A549 (cell line): ENCODE data around the gene COX14.
"Not testable (repeated sequence)": the region's sequence is repeated elsewhere in the genome, so short reads cannot be mapped to it uniquely, and the experiment has no call there.

Experiments
- CBX8 ChIP-seq: fragments of 200-600 bp; sonication (generic); IDR thresholded peaks from 2 replicates; pipeline ENCODE4 v1.6.1; 2016
- ESRRA ChIP-seq: fragments of 150-350 bp; IDR thresholded peaks from 2 replicates; pipeline ENCODE4 v1.6.1; 2014; ENCODE audit warnings: mild to moderate bottlenecking, low read length, borderline replicate concordance
- FOSL2 ChIP-seq, 2 experiments: fragments of 450-650 bp in 1 of 2; fragments of >200 bp in 1 of 2; sonication (Bioruptor Twin) in 1 of 2; formaldehyde crosslinking; IDR thresholded peaks; 2 replicates each; pipeline versions ENCODE4 v1.5.0 to v1.6.1; 2016 to 2020; ENCODE audit warnings: mild to moderate bottlenecking in 1 of 2, moderate library complexity in 1 of 2
- JUN ChIP-seq, 2 experiments: fragments of >200 bp; sonication (Bioruptor Twin); formaldehyde crosslinking; IDR thresholded peaks; 2 replicates in 1 of 2; 3 replicates in 1 of 2; pipeline ENCODE4 v1.6.1; 2016 to 2017
- RAD21 ChIP-seq, 2 experiments: fragments of >200 bp in 1 of 2; sonication (Bioruptor Twin) in 1 of 2; formaldehyde crosslinking in 1 of 2; IDR thresholded peaks in 1 of 2; conservative IDR thresholded peaks in 1 of 2; 2 replicates in 1 of 2; 3 replicates in 1 of 2; pipeline ENCODE4 v1.6.1; 2012 to 2018; ENCODE audit warnings: inconsistent platforms in 1 of 2
- SMC3 ChIP-seq: fragments of >200 bp; sonication (Bioruptor Twin); formaldehyde crosslinking; IDR thresholded peaks from 3 replicates; pipeline ENCODE4 v1.6.1; 2018; ENCODE audit warnings: inconsistent platforms
- TF ChIP-seq, protein P1 (sequence below): fragments of >200 bp; sonication (Bioruptor Twin); formaldehyde crosslinking; IDR thresholded peaks from 3 replicates; pipeline ENCODE4 v1.6.1; 2016
- TF ChIP-seq, protein P2 (sequence below): fragments of >200 bp; sonication (Bioruptor Twin); formaldehyde crosslinking; IDR thresholded peaks from 3 replicates; pipeline ENCODE4 v1.5.1; 2016
- TF ChIP-seq, protein P3 (sequence below): fragments of 150-350 bp; IDR thresholded peaks from 2 replicates; pipeline ENCODE4 v1.6.1; 2014; ENCODE audit warnings: low read depth, mild to moderate bottlenecking, low read length
- TF ChIP-seq, protein P4 (sequence below): fragments of 450-650 bp; IDR thresholded peaks from 2 replicates; pipeline ENCODE4 v1.6.1; 2014; ENCODE audit warnings: antibody characterized with exemption

DNA sequence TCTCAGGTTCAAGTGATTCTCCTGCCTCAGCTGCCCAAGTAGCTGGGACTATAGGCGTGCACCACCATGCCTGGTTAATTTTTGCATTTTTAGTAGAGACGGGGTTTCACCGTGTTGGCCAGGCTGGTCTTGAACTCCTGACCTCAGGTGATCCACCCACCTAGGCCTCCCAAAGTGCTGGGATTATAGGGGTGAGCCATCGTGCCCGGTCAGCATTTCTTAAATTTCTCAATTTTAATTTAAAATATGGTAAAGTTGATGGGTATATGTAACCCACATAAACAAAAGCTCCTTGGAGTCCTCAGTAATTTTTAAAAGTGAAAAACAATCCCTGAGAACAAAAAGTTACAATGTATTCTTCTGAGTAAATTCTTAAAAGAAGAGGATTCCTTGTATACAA is 42.9 kb downstream of the COX14 start:
- TF ChIP-seq SMC3; FOSL2 (IDR thresholded peaks at IDR 0.05); FOSL2 (CRISPR knock-in tag; IDR thresholded peaks at IDR 0.05); ESRRA; CBX8; JUN (IDR thresholded peaks at IDR 0.05); RAD21 (conservative IDR thresholded peaks at IDR 0.05 in 1 of 2, IDR thresholded peaks at IDR 0.05 in 1 of 2): not testable (repeated sequence)
- TF ChIP-seq, protein P1, sequence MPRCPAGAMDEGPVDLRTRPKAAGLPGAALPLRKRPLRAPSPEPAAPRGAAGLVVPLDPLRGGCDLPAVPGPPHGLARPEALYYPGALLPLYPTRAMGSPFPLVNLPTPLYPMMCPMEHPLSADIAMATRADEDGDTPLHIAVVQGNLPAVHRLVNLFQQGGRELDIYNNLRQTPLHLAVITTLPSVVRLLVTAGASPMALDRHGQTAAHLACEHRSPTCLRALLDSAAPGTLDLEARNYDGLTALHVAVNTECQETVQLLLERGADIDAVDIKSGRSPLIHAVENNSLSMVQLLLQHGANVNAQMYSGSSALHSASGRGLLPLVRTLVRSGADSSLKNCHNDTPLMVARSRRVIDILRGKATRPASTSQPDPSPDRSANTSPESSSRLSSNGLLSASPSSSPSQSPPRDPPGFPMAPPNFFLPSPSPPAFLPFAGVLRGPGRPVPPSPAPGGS: not testable (repeated sequence)
- TF ChIP-seq, protein P2, sequence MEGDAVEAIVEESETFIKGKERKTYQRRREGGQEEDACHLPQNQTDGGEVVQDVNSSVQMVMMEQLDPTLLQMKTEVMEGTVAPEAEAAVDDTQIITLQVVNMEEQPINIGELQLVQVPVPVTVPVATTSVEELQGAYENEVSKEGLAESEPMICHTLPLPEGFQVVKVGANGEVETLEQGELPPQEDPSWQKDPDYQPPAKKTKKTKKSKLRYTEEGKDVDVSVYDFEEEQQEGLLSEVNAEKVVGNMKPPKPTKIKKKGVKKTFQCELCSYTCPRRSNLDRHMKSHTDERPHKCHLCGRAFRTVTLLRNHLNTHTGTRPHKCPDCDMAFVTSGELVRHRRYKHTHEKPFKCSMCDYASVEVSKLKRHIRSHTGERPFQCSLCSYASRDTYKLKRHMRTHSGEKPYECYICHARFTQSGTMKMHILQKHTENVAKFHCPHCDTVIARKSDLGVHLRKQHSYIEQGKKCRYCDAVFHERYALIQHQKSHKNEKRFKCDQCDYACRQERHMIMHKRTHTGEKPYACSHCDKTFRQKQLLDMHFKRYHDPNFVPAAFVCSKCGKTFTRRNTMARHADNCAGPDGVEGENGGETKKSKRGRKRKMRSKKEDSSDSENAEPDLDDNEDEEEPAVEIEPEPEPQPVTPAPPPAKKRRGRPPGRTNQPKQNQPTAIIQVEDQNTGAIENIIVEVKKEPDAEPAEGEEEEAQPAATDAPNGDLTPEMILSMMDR: not testable (repeated sequence)
- TF ChIP-seq, protein P3, sequence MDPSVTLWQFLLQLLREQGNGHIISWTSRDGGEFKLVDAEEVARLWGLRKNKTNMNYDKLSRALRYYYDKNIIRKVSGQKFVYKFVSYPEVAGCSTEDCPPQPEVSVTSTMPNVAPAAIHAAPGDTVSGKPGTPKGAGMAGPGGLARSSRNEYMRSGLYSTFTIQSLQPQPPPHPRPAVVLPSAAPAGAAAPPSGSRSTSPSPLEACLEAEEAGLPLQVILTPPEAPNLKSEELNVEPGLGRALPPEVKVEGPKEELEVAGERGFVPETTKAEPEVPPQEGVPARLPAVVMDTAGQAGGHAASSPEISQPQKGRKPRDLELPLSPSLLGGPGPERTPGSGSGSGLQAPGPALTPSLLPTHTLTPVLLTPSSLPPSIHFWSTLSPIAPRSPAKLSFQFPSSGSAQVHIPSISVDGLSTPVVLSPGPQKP: not testable (repeated sequence)
- TF ChIP-seq, protein P4, sequence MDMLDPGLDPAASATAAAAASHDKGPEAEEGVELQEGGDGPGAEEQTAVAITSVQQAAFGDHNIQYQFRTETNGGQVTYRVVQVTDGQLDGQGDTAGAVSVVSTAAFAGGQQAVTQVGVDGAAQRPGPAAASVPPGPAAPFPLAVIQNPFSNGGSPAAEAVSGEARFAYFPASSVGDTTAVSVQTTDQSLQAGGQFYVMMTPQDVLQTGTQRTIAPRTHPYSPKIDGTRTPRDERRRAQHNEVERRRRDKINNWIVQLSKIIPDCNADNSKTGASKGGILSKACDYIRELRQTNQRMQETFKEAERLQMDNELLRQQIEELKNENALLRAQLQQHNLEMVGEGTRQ: not testable (repeated sequence)
